GM21529 (cell line): ENCODE measurements around the gene LILRB4.
"Not testable (repeated sequence)": the region's sequence is repeated elsewhere in the genome, so short reads cannot be mapped to it uniquely, and the experiment has no call there.

Source experiments
- ATAC-seq: cut with Tn5 transposase; IDR thresholded peaks from one replicate; pipeline ENCODE4 v1.9.1; 2021; ENCODE audit not compliant: unreplicated experiment

LILRB4 gene

GRCh38 chr19:54662730-54663129 is at the start of gene LILRB4:
TSS of gene LILRB4 (plus strand) at chr19:54662985. CDS start at chr19:54663034, 49 bp downstream.
- ATAC-seq, result peak; percentile 53

DNA sequence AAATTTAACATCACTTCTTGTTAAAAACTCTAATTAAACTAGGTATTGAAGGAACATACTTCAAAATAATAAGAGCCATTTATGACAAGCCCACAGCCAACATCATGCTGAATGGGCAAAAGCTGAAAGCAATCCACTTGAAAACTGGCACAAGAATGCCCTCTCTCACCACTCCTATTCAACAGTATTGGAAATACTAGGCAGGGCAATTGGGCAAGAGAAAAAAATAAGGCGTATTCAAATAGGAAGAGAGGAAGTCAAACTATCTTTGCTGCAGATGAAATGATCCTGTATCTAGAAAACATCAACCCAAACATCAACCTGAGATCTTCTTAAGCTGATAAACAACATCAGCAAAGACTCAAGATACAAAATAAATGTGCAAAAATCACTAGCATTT is 48.1 kb upstream of the LILRB4 start:
- ATAC-seq, result no peak

DNA sequence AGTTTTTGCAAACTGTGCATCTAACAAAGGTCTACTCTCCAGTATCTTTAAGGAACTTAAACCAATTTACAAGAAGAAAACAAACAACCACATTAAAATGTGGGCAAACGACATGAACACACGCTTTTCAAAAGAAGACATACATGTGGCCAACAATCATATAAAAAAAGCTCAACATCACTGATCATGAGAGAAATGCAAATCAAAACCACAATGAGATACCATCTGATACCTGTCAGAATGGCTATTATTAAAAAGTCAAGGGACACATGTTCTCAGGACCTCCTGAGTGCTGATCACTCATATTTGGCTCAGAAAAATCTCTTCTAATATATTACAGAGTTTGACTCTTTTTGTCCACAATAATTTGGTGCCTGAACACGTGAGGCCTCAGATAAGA is 46.7 kb upstream of the LILRB4 start:
- no peak for ATAC-seq

DNA sequence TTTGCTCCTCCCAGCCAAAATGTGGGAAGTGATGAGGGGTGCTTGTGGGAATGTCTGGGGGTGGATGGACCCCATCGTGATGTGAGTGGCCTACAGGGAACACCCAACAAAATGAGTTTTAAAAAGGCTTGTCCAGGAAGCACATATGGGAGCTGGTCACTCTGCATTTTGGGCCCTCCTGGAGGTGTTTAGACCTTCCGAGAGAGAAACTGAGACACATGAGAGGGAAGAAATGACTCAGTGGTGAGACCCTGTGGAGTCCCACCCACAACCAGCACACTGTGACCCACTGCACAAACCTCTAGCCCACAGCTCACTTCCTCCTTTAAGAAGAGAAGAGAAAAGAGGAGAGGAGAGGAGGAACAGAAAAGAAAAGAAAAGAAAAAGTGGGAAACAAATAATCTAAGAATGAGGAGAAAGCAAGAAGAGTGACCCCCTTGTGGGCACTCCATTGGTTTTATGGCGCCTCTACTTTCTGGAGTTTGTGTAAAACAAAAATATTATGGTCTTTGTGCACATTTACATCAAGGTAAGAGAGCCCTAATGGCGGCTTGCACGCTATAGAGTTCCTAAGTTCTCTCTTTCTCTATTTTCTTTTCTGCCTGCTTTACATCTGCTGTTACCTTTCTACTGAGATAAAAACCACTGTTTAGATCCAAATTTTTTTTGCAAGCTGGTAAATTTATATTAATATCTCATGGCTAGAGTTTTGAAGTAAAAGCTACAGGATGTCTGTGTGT is 45.8 kb upstream of the LILRB4 start:
- peak; percentile 85 for ATAC-seq

GRCh38 chr19:54620464-54620863 is 42.3 kb upstream of the LILRB4 start:
- ATAC-seq, result no peak

GRCh38 chr19:54622431-54622830 is 40.4 kb upstream of the LILRB4 start:
- no peak for ATAC-seq

DNA sequence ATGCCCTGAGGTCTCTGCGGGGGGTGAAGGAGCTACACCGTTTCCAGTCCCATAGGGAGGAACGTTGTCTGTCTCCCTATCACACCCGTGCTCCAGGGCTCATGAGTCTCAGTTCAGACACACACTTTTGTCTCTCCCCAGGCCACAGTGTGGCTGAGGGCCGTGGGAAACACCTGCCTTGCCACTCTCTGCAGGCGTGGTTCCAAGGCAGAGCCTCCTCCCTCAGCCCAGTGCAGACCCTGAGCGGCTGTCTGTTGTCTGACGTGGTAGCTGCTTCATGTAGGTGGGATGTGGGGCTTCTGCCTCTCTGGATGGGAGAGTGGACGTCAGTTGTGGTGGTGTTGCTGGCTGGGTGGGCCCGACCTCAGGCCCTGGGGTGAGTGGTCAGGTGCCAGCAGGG is 38.6 kb upstream of the LILRB4 start:
- not testable (repeated sequence) for ATAC-seq

- not testable (repeated sequence) for ATAC-seq
Observed at GRCh38 chr19:54624934-54625730, 37.7 kb upstream of the LILRB4 start.

GRCh38 chr19:54626757-54627156 is 36.0 kb upstream of the LILRB4 start:
- no peak for ATAC-seq

GRCh38 chr19:54627912-54628311 is 34.9 kb upstream of the LILRB4 start:
- ATAC-seq, result not testable (repeated sequence)

DNA sequence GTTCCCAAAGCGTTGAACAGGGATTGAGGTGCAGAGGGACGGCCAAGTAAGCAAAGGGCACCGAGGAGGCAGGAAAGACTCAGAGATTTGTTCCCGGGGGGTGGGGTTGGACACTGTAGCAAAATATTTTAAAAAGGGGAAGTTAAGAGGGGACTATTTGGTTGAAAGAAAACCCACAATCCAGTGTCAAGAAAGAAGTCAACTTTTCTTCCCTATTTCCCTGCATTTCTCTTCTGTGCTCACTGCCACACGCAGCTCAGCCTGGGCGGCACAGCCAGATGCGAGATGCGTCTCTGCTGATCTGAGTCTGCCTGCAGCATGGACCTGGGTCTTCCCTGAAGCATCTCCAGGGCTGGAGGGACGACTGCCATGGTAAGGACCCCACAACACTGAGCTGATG is 32.5 kb upstream of the LILRB4 start, which contains the start of gene LILRB1:
Gene LILRB1 (plus strand): TSS at position 223 of the 400 bp plus-strand sequence. CDS start 590 bp downstream, outside the sequence.
- not testable (repeated sequence) for ATAC-seq

GRCh38 chr19:54630782-54631181 is 32.0 kb upstream of the LILRB4 start:
- no peak for ATAC-seq

DNA sequence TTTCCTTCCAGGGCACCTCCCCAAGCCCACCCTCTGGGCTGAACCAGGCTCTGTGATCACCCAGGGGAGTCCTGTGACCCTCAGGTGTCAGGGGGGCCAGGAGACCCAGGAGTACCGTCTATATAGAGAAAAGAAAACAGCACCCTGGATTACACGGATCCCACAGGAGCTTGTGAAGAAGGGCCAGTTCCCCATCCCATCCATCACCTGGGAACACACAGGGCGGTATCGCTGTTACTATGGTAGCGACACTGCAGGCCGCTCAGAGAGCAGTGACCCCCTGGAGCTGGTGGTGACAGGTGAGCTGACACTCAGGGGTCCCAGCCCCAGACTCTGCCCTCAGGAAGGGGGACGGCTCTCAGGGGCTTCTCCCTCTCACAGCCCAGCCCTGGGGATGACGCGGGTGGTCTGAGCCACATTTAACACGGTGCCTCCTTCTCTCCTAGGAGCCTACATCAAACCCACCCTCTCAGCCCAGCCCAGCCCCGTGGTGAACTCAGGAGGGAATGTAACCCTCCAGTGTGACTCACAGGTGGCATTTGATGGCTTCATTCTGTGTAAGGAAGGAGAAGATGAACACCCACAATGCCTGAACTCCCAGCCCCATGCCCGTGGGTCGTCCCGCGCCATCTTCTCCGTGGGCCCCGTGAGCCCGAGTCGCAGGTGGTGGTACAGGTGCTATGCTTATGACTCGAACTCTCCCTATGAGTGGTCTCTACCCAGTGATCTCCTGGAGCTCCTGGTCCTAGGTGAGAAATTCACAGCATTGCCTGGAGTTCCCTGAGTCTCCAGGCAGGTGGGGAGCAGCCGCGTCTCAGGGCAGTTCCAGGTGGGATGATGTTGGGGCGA is 31.1 kb upstream of the LILRB4 start:
- ATAC-seq, result not testable (repeated sequence)

DNA sequence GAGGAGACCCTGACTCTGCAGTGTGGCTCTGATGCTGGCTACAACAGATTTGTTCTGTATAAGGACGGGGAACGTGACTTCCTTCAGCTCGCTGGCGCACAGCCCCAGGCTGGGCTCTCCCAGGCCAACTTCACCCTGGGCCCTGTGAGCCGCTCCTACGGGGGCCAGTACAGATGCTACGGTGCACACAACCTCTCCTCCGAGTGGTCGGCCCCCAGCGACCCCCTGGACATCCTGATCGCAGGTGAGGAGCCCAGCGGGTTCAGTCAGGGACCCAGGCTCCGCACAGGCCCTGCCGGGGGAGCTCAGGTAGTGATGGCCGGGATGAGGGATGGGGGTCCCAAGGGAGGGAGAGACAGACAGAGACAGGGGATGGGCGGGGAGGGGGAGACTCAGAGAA is 30.3 kb upstream of the LILRB4 start:
- not testable (repeated sequence) for ATAC-seq

DNA sequence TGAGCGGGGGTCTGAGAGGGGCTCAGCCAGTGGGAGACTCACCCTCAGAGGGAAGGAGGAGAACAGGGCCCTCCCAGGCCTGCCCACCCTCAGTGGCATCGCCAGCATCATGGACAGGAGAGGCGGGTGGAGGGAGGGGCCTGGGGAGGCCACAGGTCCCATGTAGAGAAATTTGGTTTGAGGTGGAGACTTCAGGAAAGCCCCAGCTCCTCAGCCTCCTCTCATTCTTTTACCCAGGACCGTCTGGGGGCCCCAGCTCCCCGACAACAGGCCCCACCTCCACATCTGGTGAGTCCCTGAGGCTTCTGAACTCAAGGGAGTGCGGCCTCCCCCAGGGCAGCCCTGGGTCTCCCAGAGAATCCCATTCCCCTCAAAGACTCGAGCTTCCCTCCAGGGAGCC is 29.4 kb upstream of the LILRB4 start:
- ATAC-seq, result no peak

GRCh38 chr19:54636081-54636480 is 26.7 kb upstream of the LILRB4 start:
- ATAC-seq, result not testable (repeated sequence)

DNA sequence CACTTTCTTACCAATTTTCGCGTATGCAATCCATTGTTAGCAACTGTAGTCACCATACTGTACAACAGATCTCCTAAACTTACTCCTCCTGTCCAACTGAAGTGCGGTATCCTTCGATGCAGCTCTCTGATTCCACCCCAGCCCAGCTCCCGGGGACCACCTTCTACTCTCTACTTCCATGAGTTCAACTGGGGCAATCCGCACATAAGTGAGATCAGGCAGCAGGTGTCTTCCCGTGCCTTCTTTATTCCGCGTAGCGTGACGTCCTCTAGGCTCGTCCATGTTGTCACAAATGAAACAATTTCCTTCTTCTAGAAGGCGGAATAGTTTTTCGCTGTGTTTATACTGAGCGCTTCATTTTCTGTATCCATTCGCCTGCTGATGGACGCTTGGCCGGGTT is 24.1 kb upstream of the LILRB4 start:
- no peak for ATAC-seq

DNA sequence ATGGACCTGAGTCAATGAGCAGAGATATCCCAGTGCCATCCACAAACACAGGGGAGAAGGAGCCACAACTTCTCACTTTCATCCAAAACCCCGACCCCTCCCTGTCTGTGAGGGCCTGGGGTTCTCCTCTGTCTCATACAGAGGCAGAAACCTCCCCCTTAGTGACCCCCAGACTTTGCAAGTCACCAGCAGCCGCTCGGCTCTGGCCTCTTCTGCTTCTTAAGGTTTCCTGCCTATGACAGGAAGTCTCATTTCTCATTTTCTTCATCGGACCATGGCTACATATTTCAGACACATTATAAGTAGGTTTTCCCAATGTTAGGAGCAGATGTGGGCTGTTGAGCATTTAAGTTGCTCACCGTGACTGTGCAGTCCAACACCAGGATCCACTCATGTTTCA is 19.8 kb upstream of the LILRB4 start:
- not testable (repeated sequence) for ATAC-seq

DNA sequence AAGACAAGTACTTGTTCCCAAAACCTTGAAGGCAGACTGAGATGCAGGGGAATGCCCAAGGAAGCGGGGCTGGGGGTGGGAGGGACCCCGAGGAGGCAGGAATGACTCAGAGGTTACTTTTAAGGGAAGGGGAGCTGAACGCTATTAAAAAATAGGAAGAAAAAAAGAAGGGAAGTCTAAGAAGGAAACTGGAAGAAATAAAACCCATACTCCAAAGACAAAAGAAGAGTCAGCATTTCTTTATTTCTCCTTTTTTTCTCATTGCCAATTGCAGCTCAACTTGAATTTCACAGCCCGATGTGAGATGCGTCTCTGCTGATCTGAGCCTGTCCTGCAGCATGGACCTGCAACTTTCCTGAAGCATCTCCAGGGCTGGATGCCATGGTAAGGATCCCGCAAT is 19.2 kb upstream of the LILRB4 start:
- not testable (repeated sequence) for ATAC-seq

GRCh38 chr19:54644056-54644455 is 18.7 kb upstream of the LILRB4 start:
- no peak for ATAC-seq

DNA sequence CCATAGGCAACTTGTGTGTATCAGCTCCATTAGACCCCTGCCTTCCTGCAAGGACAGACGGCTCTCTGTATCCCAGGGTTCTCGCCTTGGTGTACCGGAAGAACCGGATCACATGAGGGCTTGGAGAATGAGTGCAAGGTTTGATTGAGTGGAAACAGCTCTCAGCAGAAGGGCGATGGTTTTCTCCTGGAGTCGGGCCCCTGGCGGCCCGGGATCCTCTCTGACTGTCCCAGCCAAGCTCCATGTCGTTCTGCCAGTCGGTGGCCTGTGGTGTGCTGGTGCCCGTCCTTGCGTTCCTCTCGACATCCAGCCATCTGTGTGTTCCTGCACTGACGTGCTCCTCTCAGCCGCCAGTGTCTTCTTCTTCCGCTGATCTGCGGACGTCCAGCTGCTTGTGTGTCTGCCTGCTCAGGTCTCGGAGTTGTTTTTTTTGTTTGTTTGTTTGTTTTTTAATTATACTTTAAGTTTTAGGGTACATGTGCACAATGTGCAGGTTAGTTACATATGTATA is 16.4 kb upstream of the LILRB4 start:
- ATAC-seq, result no peak
